Measurements from ENCODE around the gene BMPER.

- TF ChIP-seq CTCF (IDR thresholded peaks at IDR 0.05) (no peak), POLR2AphosphoS5 (IDR thresholded peaks at IDR 0.05) (no peak)
Observed at GRCh38 chr7:34080513-34080912, 175.2 kb downstream of the BMPER start.
